NCI-H345 treated with DMSO at 0.1 percent for 48 hours (cell line): Measurements from ENCODE around the gene SH2B3.
"Not testable (repeated sequence)": the region's sequence is repeated elsewhere in the genome, so short reads cannot be mapped to it uniquely, and the experiment has no call there.

Source experiments
- DNase-seq: peaks from one replicate; lab custom pipeline; 2025; ENCODE audit not compliant: unreplicated experiment; lab: John Stamatoyannopoulos, UW

SH2B3 gene

DNA sequence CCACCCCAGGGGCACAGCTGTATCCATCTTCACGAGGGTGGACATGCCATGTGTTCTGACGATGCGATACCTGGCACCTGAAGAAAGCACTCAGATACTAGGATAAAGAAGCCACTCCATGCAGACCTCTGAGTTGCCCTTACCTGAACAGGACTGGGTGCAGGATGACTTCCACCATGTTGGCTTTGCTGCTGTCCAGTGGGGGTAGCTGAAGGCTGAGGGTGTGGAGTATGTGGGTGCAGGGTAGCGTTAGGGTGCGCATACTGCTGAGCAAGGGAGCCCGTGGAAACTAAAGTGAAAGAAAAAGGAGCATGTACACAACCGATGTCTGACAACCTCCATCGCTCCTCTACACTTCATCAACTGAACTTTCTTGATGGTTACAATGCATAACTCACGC, 51.3 kb downstream of the SH2B3 start:
- no peak for DNase-seq

DNA sequence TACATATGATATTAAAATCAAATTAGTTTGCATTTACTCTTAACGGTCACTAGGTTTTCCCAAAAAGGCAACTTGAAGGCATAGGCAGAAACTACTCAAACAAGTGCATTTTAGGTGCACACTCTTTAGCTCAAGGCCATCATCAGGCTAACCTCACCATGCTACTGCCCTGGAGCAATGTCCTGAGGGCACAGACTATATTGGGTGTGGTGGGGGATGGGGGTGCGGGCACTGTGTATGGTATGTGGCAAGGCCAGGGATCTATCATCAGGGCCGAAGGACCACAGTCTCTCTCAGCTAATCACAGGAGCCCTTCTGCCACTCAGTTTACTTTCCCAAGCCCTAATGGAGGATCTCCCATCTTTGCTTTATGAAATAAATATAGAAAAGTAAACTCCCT, 51.9 kb downstream of the SH2B3 start:
- DNase-seq, result no peak

GRCh38 chr12:111458546-111459172, 52.9 kb downstream of the SH2B3 start:
- no peak for DNase-seq

GRCh38 chr12:111460111-111460510, 54.4 kb downstream of the SH2B3 start:
- DNase-seq, result not testable (repeated sequence)

GRCh38 chr12:111462210-111462769, 56.6 kb downstream of the SH2B3 start:
- DNase-seq, result no peak

GRCh38 chr12:111467092-111467856, 61.6 kb downstream of the SH2B3 start:
- DNase-seq, result no peak

GRCh38 chr12:111467857-111468241, 62.1 kb downstream of the SH2B3 start:
- no peak for DNase-seq

DNA sequence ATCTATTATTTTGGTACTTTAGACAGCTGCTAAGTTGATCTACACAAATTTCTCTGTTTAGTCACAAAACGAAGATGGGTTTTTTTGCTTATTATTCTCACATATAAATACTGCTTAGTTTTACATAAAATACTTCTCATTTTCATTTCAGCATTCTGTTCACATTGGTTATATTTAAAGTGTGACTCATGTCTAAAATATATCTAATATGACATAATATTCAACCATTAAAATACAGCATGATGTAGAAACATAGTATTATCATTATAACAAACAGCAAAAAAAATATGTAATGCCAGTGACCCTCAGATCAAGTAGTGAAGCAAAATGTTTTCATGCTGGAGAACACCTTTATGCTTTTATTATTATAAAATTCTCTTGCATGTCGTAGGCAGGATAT, 63.7 kb downstream of the SH2B3 start:
- no peak for DNase-seq

DNA sequence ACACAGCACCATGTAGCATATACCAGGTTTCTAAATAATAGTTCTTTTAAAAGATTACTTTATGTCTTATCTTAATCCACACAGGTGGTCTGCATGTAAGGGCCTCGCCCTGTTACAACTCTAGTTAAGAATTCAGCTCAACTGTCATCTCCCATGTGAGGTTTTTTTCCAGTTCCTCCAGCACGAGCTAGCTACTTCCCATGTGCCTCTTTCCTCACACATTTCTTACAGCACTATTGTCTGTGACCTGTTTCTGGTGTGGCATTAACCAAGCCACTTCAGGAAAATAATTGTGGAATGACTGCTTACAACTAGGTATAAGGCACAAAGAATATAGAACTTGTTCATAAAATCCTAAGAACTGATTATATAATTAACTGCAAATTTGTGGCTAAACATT, 65.5 kb downstream of the SH2B3 start:
- DNase-seq, result no peak

GRCh38 chr12:111482462-111482861, 76.7 kb downstream of the SH2B3 start:
- no peak for DNase-seq

DNA sequence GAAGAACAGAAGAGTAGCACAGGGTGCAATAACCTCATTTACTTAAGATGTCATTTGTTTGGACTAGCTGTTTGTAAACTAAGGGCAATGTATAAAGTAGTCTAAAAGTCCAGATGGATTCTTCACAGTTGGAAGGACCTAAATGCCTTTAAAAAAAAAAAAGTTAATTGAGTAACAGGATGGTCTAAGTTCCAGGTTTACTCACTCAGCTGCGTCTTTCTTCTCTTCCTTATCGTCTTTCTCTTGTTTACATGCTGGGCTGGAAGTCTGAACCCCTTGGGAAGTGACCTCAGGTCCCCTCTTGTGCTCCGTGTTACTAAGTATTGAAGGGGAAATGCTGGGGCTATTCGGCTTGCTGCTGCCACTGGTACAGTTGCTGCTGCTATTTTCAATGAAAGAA, 82.5 kb downstream of the SH2B3 start:
- DNase-seq, result no peak

DNA sequence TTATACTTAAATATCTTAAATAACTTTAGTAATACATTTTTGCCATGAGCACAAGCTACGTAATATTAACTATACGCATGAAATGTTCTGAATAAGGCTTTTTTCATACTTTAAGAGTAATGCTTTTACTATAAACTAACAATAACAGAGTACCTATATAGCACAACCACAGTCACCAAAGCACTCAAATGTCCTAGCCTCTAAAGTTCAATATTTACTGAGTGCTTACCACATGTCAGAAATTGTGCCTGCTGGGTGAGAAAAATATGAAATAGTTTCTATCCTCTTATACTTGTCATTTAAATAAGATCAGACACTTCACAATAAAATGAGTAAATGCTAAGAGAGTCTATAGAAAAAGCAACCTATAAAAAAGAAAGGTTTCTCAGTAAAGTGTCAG, 83.1 kb downstream of the SH2B3 start:
- no peak for DNase-seq

DNA sequence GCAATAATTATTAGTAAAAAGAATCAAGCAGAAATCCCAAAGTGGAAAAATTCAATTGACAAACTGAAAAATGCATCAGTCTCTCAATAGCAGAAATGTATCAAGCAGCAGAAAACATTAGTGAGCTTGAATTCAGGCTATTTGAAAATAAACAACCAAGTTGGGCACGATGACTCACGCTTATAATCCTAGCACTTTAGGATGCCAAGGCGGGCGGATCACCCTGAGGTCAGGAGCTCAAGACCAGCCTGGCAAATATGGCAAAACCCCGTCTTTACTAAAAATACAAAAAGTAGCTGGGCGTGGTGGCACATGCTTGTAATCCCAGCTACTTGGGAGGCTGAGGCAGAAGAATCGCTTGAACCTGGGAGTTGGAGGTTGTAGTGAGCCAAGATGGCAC, 87.3 kb downstream of the SH2B3 start:
- not testable (repeated sequence) for DNase-seq

DNA sequence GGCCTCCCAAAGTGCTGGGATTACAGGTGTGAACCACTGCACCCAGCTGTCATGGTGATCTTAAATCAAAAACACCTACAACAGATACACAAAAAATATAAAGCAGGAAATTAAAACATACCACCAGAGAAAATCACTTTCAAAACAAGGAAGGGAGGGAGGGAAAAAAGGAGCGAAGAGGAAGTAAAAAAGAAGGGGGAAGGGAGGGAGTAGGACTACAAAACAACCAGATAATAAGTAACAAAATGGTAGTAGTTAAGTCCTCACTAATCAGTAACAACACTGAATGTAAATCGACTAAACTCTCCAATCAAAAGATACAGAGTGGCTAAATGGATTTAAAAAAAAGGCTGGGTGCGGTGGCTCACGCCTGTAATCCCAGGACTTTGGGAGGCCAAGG, 89.0 kb downstream of the SH2B3 start:
- DNase-seq, result no peak
